Pons (tissue), 1 donor: ENCODE results near the gene SIPA1.
A peak's percentile ranks its signal among the peaks of the same experiment; 100 is the strongest.
"Not testable (repeated sequence)": the region's sequence is repeated elsewhere in the genome, so short reads cannot be mapped to it uniquely, and the experiment has no call there.

Source experiments
- DNase-seq: peaks from one replicate; pipeline ENCODE4 v3.0.0-alpha.2; 2016; ENCODE audit warnings: low spot score

SIPA1 gene

GRCh38 chr11:65624931-65625627 lies 12.8 kb upstream of the SIPA1 start:
- DNase-seq: no peak

GRCh38 chr11:65625628-65626342 lies 12.1 kb upstream of the SIPA1 start:
- peak; percentile 67 for DNase-seq

- DNase-seq: no peak
These were observed 10.7 kb upstream of the SIPA1 start for GRCh38 chr11:65627202-65627601.

- no peak for DNase-seq
These were observed 8.3 kb upstream of the SIPA1 start for GRCh38 chr11:65629579-65629978.

- DNase-seq: no peak
These were observed 7.7 kb upstream of the SIPA1 start for GRCh38 chr11:65630215-65630614.

GRCh38 chr11:65633390-65634108 lies 4.4 kb upstream of the SIPA1 start:
- DNase-seq: no peak

GRCh38 chr11:65634109-65634436 lies 3.8 kb upstream of the SIPA1 start:
- DNase-seq: no peak

- no peak for DNase-seq
These were observed 3.5 kb upstream of the SIPA1 start for GRCh38 chr11:65634440-65634839.

- no peak for DNase-seq
These were observed 2.8 kb upstream of the SIPA1 start for GRCh38 chr11:65634905-65635731.

GRCh38 chr11:65636108-65637031 lies 1.5 kb upstream of the SIPA1 start:
- DNase-seq: no peak

GRCh38 chr11:65637032-65637557 lies 806 bp upstream of the SIPA1 start:
- no peak for DNase-seq

GRCh38 chr11:65639228-65639597 lies 1.3 kb downstream of the SIPA1 start:
- not testable (repeated sequence) for DNase-seq

GRCh38 chr11:65639623-65640482 lies 2.0 kb downstream of the SIPA1 start:
- DNase-seq: peak; percentile 56

GRCh38 chr11:65640483-65641296 lies 2.8 kb downstream of the SIPA1 start:
- peak; percentile 72 for DNase-seq

- DNase-seq: no peak
These were observed 3.6 kb downstream of the SIPA1 start for GRCh38 chr11:65641297-65642013.

GRCh38 chr11:65642014-65642671 lies 4.2 kb downstream of the SIPA1 start:
- no peak for DNase-seq

- DNase-seq: no peak
These were observed 6.1 kb downstream of the SIPA1 start for GRCh38 chr11:65643971-65644370.

GRCh38 chr11:65644837-65645236 lies 6.9 kb downstream of the SIPA1 start:
- DNase-seq: no peak
